Naive thymus-derived CD4-positive, alpha-beta T cell (primary cell): ENCODE results near the gene NGEF. TPM values are rescaled to one million over a fixed set of nuclear protein-coding genes. Genes with fewer than 3 reads are reported as not detected.

Source experiments
- ATAC-seq: fragments of 150-1000 bp; cut with Tn5 transposase; 2 replicates; pipeline ENCODE4 v1.10.0; 2021; ENCODE audit warnings: mild to moderate bottlenecking, moderate library complexity
- CTCF ChIA-PET: fragments of 350-600 bp; sonication (Branson Sonifier 250); formaldehyde crosslinking; loops from one replicate; lab custom pipeline; 2021; ENCODE audit warnings: antibody characterized with exemption; lab: Charles Lee
- POLR2A ChIA-PET: fragments of 350-600 bp; sonication (Branson Sonifier 250); formaldehyde crosslinking; loops from one replicate; lab custom pipeline; 2021; ENCODE audit warnings: antibody characterized with exemption, inconsistent platforms; lab: Charles Lee
- DNase-seq, 9 donors: peaks; one replicate each; pipeline versions ENCODE4 v3.0.0 to v3.0.0-alpha.2; 2020 to 2022; ENCODE audit warnings: mixed read lengths in 1 of 9
- H3K27ac ChIP-seq: one replicate; pipeline ENCODE4 v1.7.0; 2013; ENCODE audit warnings: mild to moderate bottlenecking, low read depth, low read length, moderate library complexity
- H3K27me3 ChIP-seq, 2 donors: one replicate each; pipeline ENCODE4 v1.7.0; 2013; ENCODE audit warnings: low read length in 2 of 2, mild to moderate bottlenecking in 2 of 2, moderate library complexity in 2 of 2; ENCODE audit not compliant: control insufficient read depth in 2 of 2, insufficient read depth in 2 of 2
- H3K36me3 ChIP-seq, 3 experiments: 1 replicate in 2 of 3; 2 replicates in 1 of 3; pipeline ENCODE4 v1.7.0; 2013; ENCODE audit warnings: low read length in 3 of 3, mild to moderate bottlenecking in 3 of 3, moderate library complexity in 1 of 3; ENCODE audit not compliant: insufficient read depth in 3 of 3, control insufficient read depth in 2 of 3
- H3K4me1 ChIP-seq, 2 donors: one replicate each; pipeline ENCODE4 v1.7.0; 2013; ENCODE audit warnings: low read length in 2 of 2, mild to moderate bottlenecking in 2 of 2, moderate library complexity in 1 of 2; ENCODE audit not compliant: control insufficient read depth in 2 of 2, insufficient read depth in 2 of 2
- H3K4me3 ChIP-seq: 2 replicates; pipeline ENCODE4 v1.7.0; 2013; ENCODE audit warnings: mild to moderate bottlenecking, low read length
- H3K9me3 ChIP-seq, 3 experiments: 1 replicate in 2 of 3; 2 replicates in 1 of 3; pipeline ENCODE4 v1.7.0; 2013; ENCODE audit warnings: low read length in 3 of 3; ENCODE audit not compliant: control insufficient read depth in 2 of 3
- H3K27ac Mint-ChIP-seq, 9 donors: one replicate each; pipeline ENCODE4 v1.8.0; 2020 to 2022; ENCODE audit warnings: mixed read lengths in 9 of 9, mild to moderate bottlenecking in 8 of 9, moderate library complexity in 5 of 9, inconsistent platforms in 2 of 9
- H3K27me3 Mint-ChIP-seq, 5 donors: one replicate each; pipeline ENCODE4 v1.8.0; 2021 to 2022; ENCODE audit warnings: mixed read lengths in 5 of 5, mild to moderate bottlenecking in 1 of 5
- H3K36me3 Mint-ChIP-seq, 5 donors: one replicate each; pipeline ENCODE4 v1.8.0; 2020 to 2022; ENCODE audit warnings: mixed read lengths in 5 of 5, mild to moderate bottlenecking in 3 of 5, inconsistent platforms in 1 of 5
- H3K4me1 Mint-ChIP-seq, 7 donors: one replicate each; pipeline ENCODE4 v1.8.0; 2020 to 2022; ENCODE audit warnings: mixed read lengths in 7 of 7, mild to moderate bottlenecking in 3 of 7, inconsistent platforms in 1 of 7
- H3K4me3 Mint-ChIP-seq, 10 donors: one replicate each; pipeline ENCODE4 v1.8.0; 2020 to 2022; ENCODE audit warnings: mild to moderate bottlenecking in 10 of 10, mixed read lengths in 10 of 10, moderate library complexity in 6 of 10, inconsistent platforms in 2 of 10
- H3K9me3 Mint-ChIP-seq, 11 donors: one replicate each; pipeline ENCODE4 v1.8.0; 2020 to 2022; ENCODE audit warnings: mixed read lengths in 11 of 11, mild to moderate bottlenecking in 4 of 11, inconsistent platforms in 1 of 11, moderate library complexity in 1 of 11
- intact Hi-C, 2 donors: fragments of 100-400 bp; cut with micrococcal nuclease; formaldehyde crosslinking; loops; one replicate each; pipeline ENCODE4 v1.15.1; 2023
- polyA plus RNA-seq, 2 donors: library from polyadenylated mRNA; unstranded; fragments of 300-500 nt; fragmentation: Illumina TruSeq; gene quantifications; one replicate each; pipeline ENCODE4 v1.2.3, GENCODE V29; 2021
- total RNA-seq, 6 experiments: library from RNA in 5 of 6; stranded (reverse) in 5 of 6; gene quantifications; 1 replicate in 5 of 6; 2 replicates in 1 of 6; pipeline ENCODE4 v1.2.3 and lab custom pipeline; 2021 to 2026

Gene NGEF
- total and polyA plus RNA-seq, 7 experiments from 2014 or later = not detected

DNA sequence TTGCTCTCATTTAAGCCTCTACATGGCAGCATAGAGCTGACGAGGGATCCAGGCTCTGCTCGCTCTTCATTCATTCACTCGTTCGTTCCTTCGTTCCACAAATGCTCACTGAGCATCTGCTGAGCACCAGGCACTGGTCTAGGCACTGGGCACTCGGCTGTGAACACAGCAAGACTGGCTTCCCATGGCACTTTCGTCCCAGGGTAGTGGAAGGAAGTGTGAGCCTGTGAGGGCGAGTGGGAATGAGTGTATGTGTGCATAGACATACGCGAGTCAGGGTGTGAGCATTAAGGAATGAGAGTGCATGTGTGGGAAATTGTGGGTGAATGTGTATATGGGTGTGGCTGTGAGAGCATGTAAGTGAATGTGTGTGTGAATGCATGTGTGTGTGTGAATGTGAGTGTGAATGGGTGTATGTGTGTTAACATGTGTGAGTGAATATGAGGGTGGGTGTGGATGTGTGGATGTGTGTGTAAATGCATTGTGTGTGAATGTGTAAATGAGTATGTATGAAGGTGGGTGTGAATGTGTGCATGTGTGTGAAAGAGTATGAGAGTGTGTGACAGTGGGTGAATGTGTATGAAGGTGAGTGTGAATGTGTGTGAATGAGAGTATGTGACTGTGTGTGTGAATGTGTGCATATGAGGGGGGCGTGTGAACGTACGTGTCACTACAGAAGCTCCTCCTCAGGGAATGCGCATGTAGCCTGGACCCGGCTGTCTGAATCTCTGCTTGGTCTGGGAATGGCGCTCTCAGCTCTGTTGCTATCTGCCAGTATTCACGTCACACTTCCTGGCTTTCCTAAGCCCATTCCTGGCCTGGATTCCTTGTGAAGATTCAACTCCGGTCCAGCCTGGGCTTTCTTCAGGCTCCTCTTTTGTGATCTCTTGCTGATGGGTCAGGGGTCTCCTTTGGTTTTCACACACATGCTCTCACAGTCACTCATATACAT is 114.2 kb downstream of the NGEF start:
- ChIA-PET CTCF (no interaction called here), POLR2A (no interaction called here)
- Mint-ChIP-seq H3K27me3 (no peaks in the 10 kb centered on the region), H3K36me3 (no peaks in the 10 kb centered on the region), H3K4me3 (no peak overlapping the region), H3K4me1 (peaks cover 0 to 1% (median 0%) of the 10 kb centered on the region in 7 donors), H3K9me3 (no peaks in the 10 kb centered on the region), H3K27ac (no peak overlapping the region)
- H3K4me1 ChIP-seq = no peaks in the 10 kb centered on the region
- no peaks in the 10 kb centered on the region for H3K27me3 ChIP-seq
- DNase-seq = no peak
- intact Hi-C loops = no loop called here
- no peaks in the 10 kb centered on the region for H3K36me3 ChIP-seq
- ATAC-seq = no peak
- no peak overlapping the region for H3K27ac ChIP-seq
- no peaks in the 10 kb centered on the region for H3K9me3 ChIP-seq
- no peak overlapping the region for H3K4me3 ChIP-seq

DNA sequence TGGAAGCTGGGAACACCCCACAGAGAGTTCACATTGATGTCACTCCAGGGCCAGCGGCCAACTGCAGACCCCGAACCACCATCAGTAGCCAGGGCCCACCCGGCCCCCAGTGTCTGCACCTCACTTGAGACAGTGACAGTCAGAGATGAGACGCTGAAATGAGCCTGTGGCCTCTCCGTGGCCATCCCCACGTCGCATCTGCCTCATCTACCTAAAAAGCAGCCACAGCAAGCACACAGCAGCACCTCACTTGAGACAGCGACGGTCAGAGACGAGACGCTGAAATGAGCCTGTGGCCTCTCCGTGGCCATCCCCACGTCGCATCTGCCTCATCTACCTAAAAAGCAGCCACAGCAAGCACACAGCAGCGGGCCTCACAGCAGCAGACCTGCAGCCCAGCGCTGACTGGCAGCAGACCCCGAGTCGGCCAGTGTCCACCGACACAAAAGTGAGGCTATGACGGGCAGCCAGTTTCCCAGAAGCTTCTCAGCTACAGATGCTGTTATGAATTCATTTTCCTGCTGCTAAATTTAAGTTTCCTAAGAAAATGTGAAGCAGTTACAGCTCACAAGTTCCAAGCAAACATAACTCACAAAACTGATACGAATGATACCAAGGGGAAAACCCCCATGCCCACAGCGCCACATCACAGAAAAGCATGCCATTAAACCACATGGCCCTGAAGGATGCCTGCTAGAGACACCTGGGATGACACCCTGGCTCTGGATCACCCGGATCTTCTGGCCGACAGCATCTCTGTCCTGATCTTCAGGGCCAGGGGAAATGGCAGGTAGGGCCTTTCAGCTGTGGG is 115.3 kb downstream of the NGEF start:
- Mint-ChIP-seq H3K36me3 (no peaks in the 10 kb centered on the region), H3K27me3 (peaks cover 0 to 5% (median 0%) of the 10 kb centered on the region in 5 donors), H3K27ac (no peak overlapping the region), H3K9me3 (no peaks in the 10 kb centered on the region), H3K4me3 (no peak overlapping the region), H3K4me1 (peaks cover 0 to 1% (median 0%) of the 10 kb centered on the region in 7 donors)
- ChIA-PET POLR2A (interaction anchor here (0.6 kb wide), 1 partner anchor 162 kb away, joined by 3 read pairs; the partner anchor contains the start of gene INPP5D), CTCF (no interaction called here)
- Histone ChIP-seq H3K36me3 (no peaks in the 10 kb centered on the region), H3K27me3 (no peaks in the 10 kb centered on the region), H3K4me3 (no peak overlapping the region), H3K27ac (no peak overlapping the region), H3K4me1 (no peaks in the 10 kb centered on the region), H3K9me3 (no peaks in the 10 kb centered on the region)
- ATAC-seq (no peak), DNase-seq (peak in 1 of 9 donors; percentile 42)
- intact Hi-C loops = no loop called here

DNA sequence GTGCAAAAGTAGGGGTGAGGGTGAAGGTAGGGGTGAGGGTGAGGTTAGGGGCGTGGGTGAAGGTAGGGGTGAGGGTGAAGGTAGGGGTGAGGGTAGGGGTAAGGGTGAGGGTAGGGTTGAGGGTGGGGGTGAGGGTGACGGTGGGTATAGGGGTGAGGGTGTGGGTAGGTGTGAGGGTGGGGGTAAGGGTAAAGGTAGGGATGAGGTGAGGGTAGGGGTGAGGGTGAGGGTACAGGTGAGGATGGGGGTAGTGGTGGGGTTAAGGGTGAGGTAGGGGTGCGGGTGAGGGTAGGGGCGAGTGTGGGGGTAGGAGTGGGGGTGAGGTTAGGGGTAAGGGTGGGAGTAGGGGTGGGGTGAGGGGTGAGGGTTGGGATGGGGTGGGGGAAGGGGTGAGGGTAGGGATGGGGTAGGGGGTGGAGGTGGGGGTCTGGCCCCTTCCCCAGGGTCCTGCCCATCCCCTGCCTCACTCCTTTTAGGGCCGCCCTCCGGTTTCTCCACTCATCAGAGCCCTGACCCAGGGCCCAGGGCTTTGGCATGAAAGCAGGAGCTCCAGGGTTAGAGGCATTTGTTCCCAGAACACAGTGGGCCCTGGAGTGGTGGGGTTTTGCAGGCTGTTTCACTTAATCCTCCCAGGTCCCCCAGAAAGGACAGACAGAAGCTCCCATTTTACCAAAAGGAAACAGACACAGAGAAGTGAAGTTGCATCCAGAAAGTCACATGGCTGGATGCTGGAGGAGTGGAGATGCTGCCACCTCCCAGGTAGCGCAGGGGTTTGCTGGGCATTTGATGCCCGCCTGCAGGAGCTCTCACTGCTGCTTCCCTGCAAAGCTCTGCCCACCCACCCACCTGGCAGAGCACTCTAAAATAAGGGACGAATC is 116.1 kb downstream of the NGEF start:
- CTCF ChIA-PET = no interaction called here

DNA sequence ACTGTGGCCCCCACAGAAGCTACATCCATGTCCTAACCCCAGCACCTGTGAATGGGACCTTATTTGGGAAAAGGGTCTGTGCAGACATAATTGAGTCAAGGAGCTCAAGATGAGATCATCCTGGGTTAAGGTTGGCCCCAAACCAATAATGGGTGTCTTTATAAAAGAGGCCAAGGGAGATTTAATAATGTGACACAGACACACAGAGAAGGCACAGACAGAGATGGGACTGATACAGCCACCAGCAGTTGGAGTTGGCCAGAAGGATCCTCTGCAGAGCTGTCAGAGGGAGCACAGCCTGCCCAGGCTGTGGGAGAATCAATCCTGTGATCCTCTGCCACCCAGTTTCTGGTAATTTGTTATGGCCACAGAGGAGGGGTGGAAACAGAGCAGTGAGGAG is 116.9 kb downstream of the NGEF start:
- no peak overlapping the region for H3K27ac Mint-ChIP-seq
- peaks cover 0 to 16% (median 11%) of the 10 kb centered on the region in 5 donors for H3K27me3 Mint-ChIP-seq
- Histone ChIP-seq H3K36me3 (no peaks in the 10 kb centered on the region), H3K4me3 (no peak overlapping the region), H3K4me1 (no peaks in the 10 kb centered on the region), H3K9me3 (no peaks in the 10 kb centered on the region), H3K27me3 (no peaks in the 10 kb centered on the region), H3K27ac (no peak overlapping the region)
- no peaks in the 10 kb centered on the region for H3K9me3 Mint-ChIP-seq
- CTCF ChIA-PET = no interaction called here
- ATAC-seq (no peak), DNase-seq (no peak)
- H3K4me1 Mint-ChIP-seq = peaks cover 0 to 1% (median 0%) of the 10 kb centered on the region in 7 donors
- intact Hi-C loops = no loop called here
- H3K4me3 Mint-ChIP-seq = no peak overlapping the region
- H3K36me3 Mint-ChIP-seq = no peaks in the 10 kb centered on the region
- POLR2A ChIA-PET = no interaction called here

More for the DNA sequence above, 116.1 kb downstream of the NGEF start:
- no peaks in the 10 kb centered on the region for H3K36me3 ChIP-seq
- peak; percentile 39 for ATAC-seq
- no peak overlapping the region for H3K4me3 ChIP-seq
- Mint-ChIP-seq H3K4me1 (peaks cover 0 to 1% (median 0%) of the 10 kb centered on the region in 7 donors), H3K36me3 (no peaks in the 10 kb centered on the region), H3K9me3 (no peaks in the 10 kb centered on the region), H3K4me3 (no peak overlapping the region), H3K27ac (no peak overlapping the region), H3K27me3 (peaks cover 0 to 11% (median 8%) of the 10 kb centered on the region in 5 donors)
- H3K27me3 ChIP-seq = no peaks in the 10 kb centered on the region
- POLR2A ChIA-PET = interaction anchor here (0.6 kb wide), 1 partner anchor 163 kb away, joined by 3 read pairs; the partner anchor contains the start of gene INPP5D
- DNase-seq = no peak
- H3K9me3 ChIP-seq = no peaks in the 10 kb centered on the region
- intact Hi-C loops = no loop called here
- no peaks in the 10 kb centered on the region for H3K4me1 ChIP-seq
- no peak overlapping the region for H3K27ac ChIP-seq

DNA sequence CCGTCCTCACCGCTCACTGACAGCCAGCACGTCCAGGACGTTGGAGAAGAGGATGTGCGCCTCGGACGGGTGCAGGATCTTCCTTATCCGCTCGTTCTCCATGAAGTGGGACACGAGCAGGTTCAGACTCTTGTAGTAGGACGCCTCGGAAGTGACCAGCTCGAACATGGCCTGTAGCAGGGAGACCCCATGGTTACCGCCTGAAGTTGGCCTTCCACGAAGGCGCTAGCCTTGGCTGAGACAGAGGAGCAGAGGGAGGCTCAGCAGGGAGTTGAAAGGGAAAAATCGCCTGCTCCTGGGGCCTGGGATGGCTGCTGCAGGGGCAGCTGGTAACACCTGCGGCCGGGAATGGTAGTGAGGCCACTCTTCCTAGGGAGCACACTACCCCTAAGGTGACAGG is 118.3 kb downstream of the NGEF start:
- peaks cover 0 to 25% (median 16%) of the 10 kb centered on the region in 5 donors for H3K27me3 Mint-ChIP-seq
- ChIA-PET POLR2A (no interaction called here), CTCF (interaction anchor here (0.5 kb wide), 1 partner anchor 174 kb away, joined by 4 read pairs; no protein-coding TSS in a partner anchor)
- no peaks in the 10 kb centered on the region for H3K4me1 ChIP-seq
- H3K27me3 ChIP-seq = no peaks in the 10 kb centered on the region
- no peaks in the 10 kb centered on the region for H3K9me3 ChIP-seq
- H3K4me1 Mint-ChIP-seq = peaks cover 0 to 1% (median 0%) of the 10 kb centered on the region in 7 donors
- H3K27ac ChIP-seq = no peak overlapping the region
- H3K4me3 ChIP-seq = no peak overlapping the region
- no peaks in the 10 kb centered on the region for H3K9me3 Mint-ChIP-seq
- no peaks in the 10 kb centered on the region for H3K36me3 ChIP-seq
- no peak overlapping the region for H3K4me3 Mint-ChIP-seq
- DNase-seq (no peak), ATAC-seq (no peak)
- intact Hi-C loops = no loop called here
- no peaks in the 10 kb centered on the region for H3K36me3 Mint-ChIP-seq
- no peak overlapping the region for H3K27ac Mint-ChIP-seq

DNA sequence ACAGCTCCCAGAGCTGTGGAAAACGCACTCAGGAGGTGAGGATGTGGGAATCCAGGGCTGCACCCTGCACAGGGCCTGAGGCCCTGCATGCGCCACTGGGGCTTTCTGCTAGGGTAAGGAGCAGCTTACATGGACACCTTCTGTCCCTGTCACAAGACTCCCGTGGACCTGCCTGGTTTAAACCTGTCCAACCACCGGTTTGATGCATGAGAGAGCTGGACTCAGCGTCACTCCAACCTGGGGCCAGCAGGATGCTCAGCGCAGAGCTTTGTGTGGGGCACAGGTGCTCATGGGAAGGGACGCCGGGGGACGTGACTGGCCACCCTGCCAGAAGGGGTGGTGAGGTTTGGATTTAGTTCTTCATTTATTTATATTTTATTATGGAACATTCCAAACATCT is 118.8 kb downstream of the NGEF start:
- no peak overlapping the region for H3K27ac Mint-ChIP-seq
- DNase-seq (no peak), ATAC-seq (no peak)
- no peaks in the 10 kb centered on the region for H3K9me3 Mint-ChIP-seq
- Histone ChIP-seq H3K9me3 (no peaks in the 10 kb centered on the region), H3K36me3 (no peaks in the 10 kb centered on the region), H3K27ac (no peak overlapping the region), H3K27me3 (no peaks in the 10 kb centered on the region), H3K4me3 (no peak overlapping the region), H3K4me1 (no peaks in the 10 kb centered on the region)
- POLR2A ChIA-PET = no interaction called here
- peaks cover 0 to 25% (median 16%) of the 10 kb centered on the region in 5 donors for H3K27me3 Mint-ChIP-seq
- peaks cover 0 to 1% (median 0%) of the 10 kb centered on the region in 7 donors for H3K4me1 Mint-ChIP-seq
- H3K4me3 Mint-ChIP-seq = no peak overlapping the region
- H3K36me3 Mint-ChIP-seq = no peaks in the 10 kb centered on the region
- intact Hi-C loops = no loop called here
- CTCF ChIA-PET = interaction anchor here (0.5 kb wide), 1 partner anchor 174 kb away, joined by 4 read pairs; no protein-coding TSS in a partner anchor
